Stimulated activated CD4-positive, alpha-beta T cell treated with anti-CD3 and anti-CD28 coated beads, Interleukin-2, amount 100 ng/mL, for 24 hours (primary cell): ENCODE measurements around the gene PEPD.

Source experiments
- DNase-seq, 2 donors: peaks; one replicate each; pipeline ENCODE4 v3.0.0-alpha.2; 2020

The PEPD gene

GRCh38 chr19:33510462-33511194 is 11.0 kb downstream of the PEPD start:
- no peak for DNase-seq

GRCh38 chr19:33509774-33510173 is 11.8 kb downstream of the PEPD start:
- no peak for DNase-seq

- no peak for DNase-seq
Measured at GRCh38 chr19:33508941-33509614, 12.5 kb downstream of the PEPD start.

- no peak for DNase-seq
Measured at GRCh38 chr19:33508431-33508830, 13.2 kb downstream of the PEPD start.

GRCh38 chr19:33508009-33508408 is 13.6 kb downstream of the PEPD start:
- no peak for DNase-seq

GRCh38 chr19:33507021-33507956 is 14.3 kb downstream of the PEPD start:
- DNase-seq, result no peak

GRCh38 chr19:33506498-33506897 is 15.1 kb downstream of the PEPD start:
- no peak for DNase-seq

- no peak for DNase-seq
Measured at GRCh38 chr19:33505823-33506222, 15.8 kb downstream of the PEPD start.

GRCh38 chr19:33505148-33505547 is 16.4 kb downstream of the PEPD start:
- no peak for DNase-seq

GRCh38 chr19:33504058-33504444 is 17.5 kb downstream of the PEPD start:
- no peak for DNase-seq

GRCh38 chr19:33503433-33504057 is 18.0 kb downstream of the PEPD start:
- DNase-seq, result no peak

- no peak for DNase-seq
Measured at GRCh38 chr19:33503030-33503429, 18.6 kb downstream of the PEPD start.

- no peak for DNase-seq
Measured at GRCh38 chr19:33502521-33502920, 19.1 kb downstream of the PEPD start.

GRCh38 chr19:33501693-33502356 is 19.8 kb downstream of the PEPD start:
- no peak for DNase-seq

- DNase-seq, result no peak
Measured at GRCh38 chr19:33500991-33501390, 20.6 kb downstream of the PEPD start.

- no peak for DNase-seq
Measured at GRCh38 chr19:33500586-33500985, 21.0 kb downstream of the PEPD start.

GRCh38 chr19:33499671-33500506 is 21.7 kb downstream of the PEPD start:
- DNase-seq, result no peak

GRCh38 chr19:33499248-33499647 is 22.3 kb downstream of the PEPD start:
- DNase-seq, result no peak

- DNase-seq, result no peak
Measured at GRCh38 chr19:33498391-33499000, 23.1 kb downstream of the PEPD start.

GRCh38 chr19:33497778-33498175 is 23.8 kb downstream of the PEPD start:
- DNase-seq, result no peak
